ENCODE results near the gene PLAAT5. TPM values are rescaled to one million over a fixed set of nuclear protein-coding genes. Genes with fewer than 3 reads are reported as not detected.
"Not testable (repeated sequence)": the region's sequence is repeated elsewhere in the genome, so short reads cannot be mapped to it uniquely, and the experiment has no call there.

Gene PLAAT5
- total RNA-seq, 2 experiments from 2014 or later: not detected

DNA sequence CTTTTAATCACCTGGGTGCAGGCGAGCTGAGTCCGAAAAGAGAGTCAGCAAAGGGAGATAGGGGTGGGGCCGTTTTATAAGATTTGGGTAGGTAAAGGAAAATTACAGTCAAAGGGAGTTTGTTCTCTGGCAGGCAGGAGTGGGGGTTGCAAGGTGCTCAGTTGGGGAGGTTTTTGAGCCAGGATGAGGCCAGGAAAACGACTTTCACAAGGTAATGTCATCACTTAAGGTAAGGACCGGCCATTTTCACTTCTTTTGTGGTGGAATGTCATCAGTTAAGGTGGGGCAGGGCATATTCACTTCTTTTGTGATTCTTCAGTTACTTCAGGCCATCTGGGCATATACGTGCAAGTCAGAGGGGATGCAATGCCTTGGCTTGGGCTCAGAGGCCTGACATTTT lies 38.4 kb upstream of the PLAAT5 start:
- DNase-seq; H3K27me3 Mint-ChIP-seq; POLR2A ChIA-PET; H3K9me3 Mint-ChIP-seq; H3K36me3 Mint-ChIP-seq (ENCODE audit: low read depth); H3K27ac Mint-ChIP-seq; H3K4me3 Mint-ChIP-seq: not testable (repeated sequence)
- CTCF ChIA-PET: interaction anchor here (0.5 kb wide), 1 partner anchor 12 kb away, joined by 3 read pairs; no protein-coding TSS in a partner anchor
- peaks cover 49% of the 10 kb centered on the region for H3K4me1 Mint-ChIP-seq

DNA sequence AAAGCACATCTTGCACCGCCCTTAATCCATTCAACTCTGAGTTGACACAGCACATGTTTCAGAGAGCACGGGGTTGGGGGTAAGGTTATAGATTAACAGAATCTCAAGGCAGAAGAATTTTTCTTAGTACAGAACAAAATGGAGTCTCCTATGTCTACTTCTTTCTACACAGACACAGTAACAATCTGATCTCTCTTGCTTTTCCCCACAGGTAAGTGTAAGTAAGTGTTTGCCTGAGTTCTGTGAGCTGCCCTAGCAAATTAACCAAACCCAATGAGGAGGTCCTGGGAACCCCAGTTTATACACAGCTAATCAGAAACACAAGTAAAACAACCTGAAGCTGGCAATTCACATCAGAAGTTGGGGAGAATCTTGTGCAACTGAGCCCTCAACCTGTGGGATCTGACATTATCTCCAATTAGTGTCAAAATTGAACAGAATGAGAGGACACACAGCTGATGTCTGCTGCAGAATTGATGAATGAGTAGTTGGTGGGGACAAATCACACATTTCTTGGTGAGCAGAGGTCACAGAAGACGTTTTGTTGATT lies 37.8 kb upstream of the PLAAT5 start:
- peaks cover 44% of the 10 kb centered on the region for H3K4me1 Mint-ChIP-seq

DNA sequence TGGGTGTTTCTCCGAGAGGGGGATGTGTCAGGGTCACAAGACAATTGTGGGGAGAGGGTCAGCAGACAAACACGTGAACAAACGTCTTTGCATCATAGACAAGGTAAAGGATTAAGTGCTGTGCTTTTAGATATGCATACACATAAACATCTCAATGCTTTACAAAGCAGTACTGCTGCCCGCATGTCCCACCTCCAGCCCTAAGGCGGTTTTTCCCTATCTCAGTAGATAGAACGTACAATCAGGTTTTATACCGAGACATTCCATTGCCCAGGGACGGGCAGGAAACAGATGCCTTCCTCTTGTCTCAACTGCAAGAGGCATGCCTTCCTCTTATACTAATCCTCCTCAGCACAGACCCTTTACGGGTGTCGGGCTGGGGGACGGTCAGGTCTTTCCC lies 37.2 kb upstream of the PLAAT5 start:
- peaks cover 37% of the 10 kb centered on the region for H3K4me1 Mint-ChIP-seq
- H3K27me3 Mint-ChIP-seq; CTCF ChIA-PET; H3K9me3 Mint-ChIP-seq; POLR2A ChIA-PET; DNase-seq; H3K27ac Mint-ChIP-seq; H3K36me3 Mint-ChIP-seq (ENCODE audit: low read depth); H3K4me3 Mint-ChIP-seq: not testable (repeated sequence)

More for the DNA sequence above, 37.8 kb upstream of the PLAAT5 start:
- CTCF ChIA-PET; H3K27me3 Mint-ChIP-seq; POLR2A ChIA-PET; H3K9me3 Mint-ChIP-seq; DNase-seq; H3K36me3 Mint-ChIP-seq (ENCODE audit: low read depth); H3K4me3 Mint-ChIP-seq; H3K27ac Mint-ChIP-seq: not testable (repeated sequence)

DNA sequence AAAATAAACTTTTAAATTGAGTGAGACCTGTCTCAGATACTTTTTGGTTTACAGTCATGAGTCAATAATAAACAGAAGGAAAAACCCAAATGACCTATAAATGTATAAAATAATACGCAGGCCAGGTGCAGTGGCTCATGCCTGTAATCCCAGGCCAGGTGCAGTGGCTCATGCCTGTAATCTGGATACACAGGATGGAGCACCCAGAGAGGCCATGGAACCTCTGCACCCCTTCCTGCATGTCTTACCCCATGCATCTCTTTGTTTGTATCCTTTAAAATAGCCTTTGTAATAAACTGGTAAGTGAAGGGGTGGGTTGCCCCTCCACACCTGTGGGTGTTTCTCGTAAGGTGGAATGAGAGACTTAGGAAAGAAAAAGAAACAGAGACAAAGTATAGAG lies 36.7 kb upstream of the PLAAT5 start:
- POLR2A ChIA-PET: no interaction called here
- Mint-ChIP-seq H3K4me3 (no peak overlapping the region), H3K36me3 (ENCODE audit: low read depth) (peaks cover 4% of the 10 kb centered on the region), H3K9me3 (peaks cover 5% of the 10 kb centered on the region), H3K4me1 (peaks cover 32% of the 10 kb centered on the region), H3K27ac (no peak overlapping the region), H3K27me3 (no peaks in the 10 kb centered on the region)
- CTCF ChIA-PET: no interaction called here
- no peak for DNase-seq

DNA sequence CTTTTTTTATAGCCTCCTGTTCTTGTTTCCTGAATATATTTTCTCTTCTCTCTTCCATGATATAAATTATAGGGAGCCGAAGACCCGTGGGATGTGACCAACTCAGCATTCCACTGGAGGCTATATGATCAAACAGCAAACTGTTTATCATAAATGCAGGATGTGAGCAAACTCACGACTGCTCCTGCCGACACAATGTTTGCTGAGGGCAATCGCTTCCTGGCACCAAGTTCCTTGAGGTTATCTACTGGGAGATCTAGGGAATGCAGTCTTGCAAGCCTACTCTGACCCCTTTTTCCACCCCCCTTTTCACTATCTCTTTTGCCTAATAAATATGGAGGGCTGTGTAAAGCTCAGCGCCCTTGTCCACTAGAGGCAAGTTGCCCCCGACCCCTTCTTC lies 32.2 kb upstream of the PLAAT5 start:
- peaks cover 10% of the 10 kb centered on the region for H3K4me1 Mint-ChIP-seq
- H3K4me3 Mint-ChIP-seq: no peak overlapping the region
- POLR2A ChIA-PET: no interaction called here
- H3K9me3 Mint-ChIP-seq: peaks cover 7% of the 10 kb centered on the region
- peaks cover 4% of the 10 kb centered on the region for H3K27me3 Mint-ChIP-seq
- DNase-seq: no peak
- H3K27ac Mint-ChIP-seq: no peak overlapping the region
- CTCF ChIA-PET: interaction anchor here (0.6 kb wide), 1 partner anchor 142 kb away, joined by 3 read pairs; no protein-coding TSS in a partner anchor
- peaks cover 4% of the 10 kb centered on the region for H3K36me3 Mint-ChIP-seq (ENCODE audit: low read depth)

DNA sequence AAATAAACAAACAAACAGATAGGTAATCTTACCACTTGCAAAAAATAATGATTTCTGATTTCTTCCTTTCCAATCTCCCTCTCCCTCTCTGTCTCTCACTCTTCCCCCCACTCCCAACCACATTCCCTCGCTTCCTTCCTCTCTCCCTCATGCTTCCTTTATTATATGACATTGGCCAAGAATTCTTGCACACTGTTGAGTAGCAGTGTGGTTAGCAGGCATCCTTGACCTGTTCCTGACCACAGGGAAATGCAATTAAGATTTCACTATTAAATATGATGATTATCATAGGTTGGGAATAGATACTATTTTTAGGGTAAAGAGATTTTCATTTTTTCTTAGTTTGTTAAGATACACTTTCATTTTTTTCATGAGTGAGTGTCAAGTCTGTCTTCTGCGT lies 30.9 kb upstream of the PLAAT5 start:
- Mint-ChIP-seq H3K4me1 (peaks cover 12% of the 10 kb centered on the region), H3K4me3 (no peak overlapping the region), H3K27ac (no peak overlapping the region), H3K36me3 (ENCODE audit: low read depth) (peaks cover 4% of the 10 kb centered on the region), H3K27me3 (peaks cover 4% of the 10 kb centered on the region), H3K9me3 (peaks cover 7% of the 10 kb centered on the region)
- ChIA-PET CTCF (interaction anchor here (1.2 kb wide), 1 partner anchor 52 kb away, joined by 5 read pairs; no protein-coding TSS in a partner anchor), POLR2A (no interaction called here)
- no peak for DNase-seq

DNA sequence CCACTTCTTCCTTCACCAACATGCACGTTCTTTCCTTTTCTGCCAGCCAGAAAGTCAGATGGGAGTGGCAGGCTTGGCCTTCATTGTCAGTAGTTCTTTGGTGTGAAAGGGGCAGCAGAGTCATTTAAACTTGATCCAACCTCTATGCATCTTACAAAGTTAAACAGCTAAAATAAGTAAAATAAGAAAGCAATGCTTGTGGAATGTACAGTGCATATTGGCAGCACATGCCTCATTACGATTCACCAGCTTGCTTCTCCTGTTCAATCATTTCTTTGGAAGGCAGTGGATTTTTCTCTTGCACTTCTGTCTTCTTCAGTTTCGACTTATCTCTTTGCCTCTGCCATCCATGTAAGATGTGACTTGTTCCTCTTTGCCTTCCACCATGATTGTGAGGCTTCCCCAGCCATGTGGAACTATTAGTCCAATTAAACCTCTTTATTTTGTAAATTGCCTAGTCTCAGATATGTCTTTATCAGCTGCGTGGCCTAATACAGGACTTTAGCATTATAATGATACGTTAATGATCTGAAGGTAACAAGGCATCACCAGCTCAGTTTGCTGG lies 29.7 kb upstream of the PLAAT5 start:
- H3K27me3 Mint-ChIP-seq: peaks cover 4% of the 10 kb centered on the region
- no peak overlapping the region for H3K4me3 Mint-ChIP-seq
- ChIA-PET CTCF (interaction anchor here (0.8 to 1.2 kb wide), 3 partner anchors 12 to 53 kb away, joined by 3 to 5 read pairs (median 3); partner anchors contain the start of gene PLAAT4), POLR2A (no interaction called here)
- no peak overlapping the region for H3K27ac Mint-ChIP-seq
- peaks cover 7% of the 10 kb centered on the region for H3K9me3 Mint-ChIP-seq
- DNase-seq: no peak
- peaks cover 4% of the 10 kb centered on the region for H3K36me3 Mint-ChIP-seq (ENCODE audit: low read depth)
- H3K4me1 Mint-ChIP-seq: peaks cover 12% of the 10 kb centered on the region

DNA sequence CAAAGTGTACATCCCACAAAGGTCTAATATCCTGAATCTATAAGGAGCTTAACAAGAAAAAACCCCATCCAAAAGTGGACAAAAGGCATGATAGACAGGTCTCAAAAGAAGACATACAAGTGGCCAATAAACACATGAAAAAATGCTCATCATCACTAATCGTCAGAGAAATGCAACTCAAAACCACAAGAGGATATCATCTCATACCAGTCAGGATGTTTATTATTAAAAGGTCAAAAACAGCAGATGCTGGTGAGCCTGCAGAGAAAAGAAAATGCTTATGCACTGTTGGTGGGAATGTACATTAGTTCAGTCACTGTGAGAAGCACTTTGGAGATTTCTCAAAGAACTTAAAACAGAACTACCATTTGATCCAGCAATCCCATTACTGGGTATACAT lies 27.6 kb upstream of the PLAAT5 start:
- peaks cover 1% of the 10 kb centered on the region for H3K36me3 Mint-ChIP-seq (ENCODE audit: low read depth)
- no peak for DNase-seq
- POLR2A ChIA-PET: no interaction called here
- peaks cover 4% of the 10 kb centered on the region for H3K27me3 Mint-ChIP-seq
- peaks cover 12% of the 10 kb centered on the region for H3K4me1 Mint-ChIP-seq
- H3K4me3 Mint-ChIP-seq: no peak overlapping the region
- H3K27ac Mint-ChIP-seq: no peak overlapping the region
- CTCF ChIA-PET: interaction anchor here (1.6 to 1.7 kb wide), 2 partner anchors 11 to 26 kb away, joined by 4 read pairs; no protein-coding TSS in a partner anchor
- H3K9me3 Mint-ChIP-seq: peaks cover 2% of the 10 kb centered on the region

DNA sequence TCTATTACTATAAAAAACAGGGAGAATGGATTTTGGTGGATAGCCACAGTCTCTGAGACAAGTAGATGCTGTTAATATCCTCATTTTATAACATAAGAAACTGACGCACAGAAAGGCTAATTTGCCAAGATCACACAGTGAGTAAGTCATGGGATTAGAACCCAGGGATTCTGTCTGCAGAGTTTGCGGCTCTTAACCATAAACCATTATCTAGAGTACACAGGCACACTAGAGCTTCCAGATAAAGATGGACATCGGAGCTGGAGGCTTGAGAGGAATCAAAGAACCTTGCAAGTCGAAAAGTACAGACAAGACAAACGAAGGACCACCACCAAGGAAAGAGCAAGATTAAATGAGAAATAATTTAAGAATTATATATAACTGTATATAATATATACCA lies 26.2 kb upstream of the PLAAT5 start:
- no peak overlapping the region for H3K27ac Mint-ChIP-seq
- H3K27me3 Mint-ChIP-seq: peaks cover 4% of the 10 kb centered on the region
- peaks cover 12% of the 10 kb centered on the region for H3K4me1 Mint-ChIP-seq
- ChIA-PET CTCF (interaction anchor here (1.5 to 1.7 kb wide), 4 partner anchors 10 to 32 kb away, joined by 3 to 5 read pairs (median 4); partner anchors contain the start of gene PLAAT4), POLR2A (no interaction called here)
- no peak overlapping the region for H3K4me3 Mint-ChIP-seq
- H3K9me3 Mint-ChIP-seq: peaks cover 2% of the 10 kb centered on the region
- no peak for DNase-seq
- no peaks in the 10 kb centered on the region for H3K36me3 Mint-ChIP-seq (ENCODE audit: low read depth)

DNA sequence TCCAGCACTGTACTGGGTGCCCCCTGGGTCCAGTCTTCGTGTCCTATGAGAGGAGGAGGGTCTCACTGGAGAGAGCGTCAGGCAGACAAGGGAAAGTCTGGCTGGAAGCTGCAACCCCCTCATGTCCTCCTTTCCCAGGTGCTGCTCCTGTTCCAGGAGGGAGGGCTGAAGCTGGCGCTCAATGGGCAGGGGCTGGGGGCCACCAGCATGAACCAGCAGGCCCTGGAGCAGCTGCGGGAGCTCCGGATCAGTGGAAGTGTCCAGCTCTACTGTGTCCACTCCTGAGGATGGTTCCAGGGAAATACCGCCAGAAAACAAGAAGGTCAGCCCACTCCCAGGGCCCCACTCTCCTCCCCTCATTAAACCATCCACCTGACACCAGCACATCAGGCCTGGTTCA lies 25.1 kb upstream of the PLAAT5 start:
- CTCF ChIA-PET: interaction anchor here (1.2 to 1.5 kb wide), 2 partner anchors 9 to 21 kb away, joined by 3 to 5 read pairs; partner anchors contain the start of gene PLAAT4
- H3K27ac Mint-ChIP-seq: no peak overlapping the region
- H3K27me3 Mint-ChIP-seq: peaks cover 4% of the 10 kb centered on the region
- no peak overlapping the region for H3K4me3 Mint-ChIP-seq
- POLR2A ChIA-PET: no interaction called here
- H3K36me3 Mint-ChIP-seq (ENCODE audit: low read depth): no peaks in the 10 kb centered on the region
- peaks cover 12% of the 10 kb centered on the region for H3K4me1 Mint-ChIP-seq
- no peak for DNase-seq
- H3K9me3 Mint-ChIP-seq: peaks cover 2% of the 10 kb centered on the region

DNA sequence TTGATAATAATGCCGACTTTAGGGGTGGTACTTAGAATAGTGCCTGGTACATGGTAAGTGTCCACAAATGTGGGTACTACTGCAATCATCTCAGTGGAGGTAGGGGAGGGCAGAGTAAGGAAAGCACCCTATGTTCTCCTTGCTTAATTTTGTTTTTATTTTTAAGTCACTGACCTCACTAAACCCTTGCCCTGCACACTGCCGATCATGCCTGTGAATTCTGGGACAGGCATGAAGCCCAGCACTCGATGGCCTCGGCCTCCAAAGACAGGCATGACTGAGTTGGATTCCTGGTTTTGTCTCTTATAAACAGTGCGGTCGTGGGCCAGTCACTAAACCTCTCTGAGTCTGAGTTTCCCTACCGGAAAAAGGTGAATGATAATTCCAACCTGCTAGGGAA lies 21.8 kb upstream of the PLAAT5 start:
- POLR2A ChIA-PET: no interaction called here
- H3K4me1 Mint-ChIP-seq: no peaks in the 10 kb centered on the region
- DNase-seq: no peak
- no peaks in the 10 kb centered on the region for H3K27me3 Mint-ChIP-seq
- no peak overlapping the region for H3K4me3 Mint-ChIP-seq
- CTCF ChIA-PET: interaction anchor here (1.7 kb wide), 1 partner anchor 33 kb away, joined by 5 read pairs; no protein-coding TSS in a partner anchor
- no peak overlapping the region for H3K27ac Mint-ChIP-seq
- no peaks in the 10 kb centered on the region for H3K9me3 Mint-ChIP-seq
- no peaks in the 10 kb centered on the region for H3K36me3 Mint-ChIP-seq (ENCODE audit: low read depth)

DNA sequence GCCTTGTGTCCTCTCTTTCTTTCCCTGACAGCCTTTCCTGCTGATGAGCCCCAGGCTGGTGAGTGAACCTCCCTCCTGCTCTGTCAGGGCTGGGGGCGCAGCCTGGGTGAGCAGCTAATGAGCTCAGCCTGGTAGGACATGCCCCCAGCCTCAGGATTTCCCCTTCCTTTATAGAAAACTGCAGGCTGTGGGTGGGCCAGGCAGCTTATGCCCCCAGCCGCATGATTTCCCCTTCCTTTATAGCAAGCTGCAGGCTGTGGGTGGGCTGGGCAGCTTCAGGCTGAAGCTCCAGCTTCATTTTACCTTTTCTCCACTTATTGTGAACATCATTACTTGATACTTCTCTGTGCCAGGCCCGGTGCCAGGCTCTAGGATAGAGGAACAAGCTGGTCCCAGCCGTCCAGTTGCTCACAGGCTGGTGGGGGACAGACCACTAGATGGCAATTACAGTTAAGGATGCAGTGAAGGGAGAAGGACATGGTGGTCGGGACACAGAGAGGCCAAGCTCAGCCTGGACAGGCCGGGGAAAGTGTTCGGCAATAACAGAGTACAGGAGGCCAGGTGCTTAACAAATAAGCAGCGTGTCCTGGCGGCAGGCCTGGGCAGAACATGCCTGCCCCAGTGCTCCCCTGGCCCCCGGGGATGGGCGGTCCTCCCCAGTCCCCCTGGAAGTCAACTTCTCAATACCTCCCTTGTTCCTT lies 20.2 kb upstream of the PLAAT5 start:
- H3K4me1 Mint-ChIP-seq: peaks cover under 1% of the 10 kb centered on the region
- H3K9me3 Mint-ChIP-seq: no peaks in the 10 kb centered on the region
- H3K27ac Mint-ChIP-seq: no peak overlapping the region
- H3K36me3 Mint-ChIP-seq (ENCODE audit: low read depth): no peaks in the 10 kb centered on the region
- no peak overlapping the region for H3K4me3 Mint-ChIP-seq
- no peak for DNase-seq
- POLR2A ChIA-PET: no interaction called here
- no peaks in the 10 kb centered on the region for H3K27me3 Mint-ChIP-seq
- CTCF ChIA-PET: interaction anchor here (0.6 to 1.7 kb wide), 3 partner anchors 32 to 613 kb away, joined by 3 to 6 read pairs (median 5); no protein-coding TSS in a partner anchor

DNA sequence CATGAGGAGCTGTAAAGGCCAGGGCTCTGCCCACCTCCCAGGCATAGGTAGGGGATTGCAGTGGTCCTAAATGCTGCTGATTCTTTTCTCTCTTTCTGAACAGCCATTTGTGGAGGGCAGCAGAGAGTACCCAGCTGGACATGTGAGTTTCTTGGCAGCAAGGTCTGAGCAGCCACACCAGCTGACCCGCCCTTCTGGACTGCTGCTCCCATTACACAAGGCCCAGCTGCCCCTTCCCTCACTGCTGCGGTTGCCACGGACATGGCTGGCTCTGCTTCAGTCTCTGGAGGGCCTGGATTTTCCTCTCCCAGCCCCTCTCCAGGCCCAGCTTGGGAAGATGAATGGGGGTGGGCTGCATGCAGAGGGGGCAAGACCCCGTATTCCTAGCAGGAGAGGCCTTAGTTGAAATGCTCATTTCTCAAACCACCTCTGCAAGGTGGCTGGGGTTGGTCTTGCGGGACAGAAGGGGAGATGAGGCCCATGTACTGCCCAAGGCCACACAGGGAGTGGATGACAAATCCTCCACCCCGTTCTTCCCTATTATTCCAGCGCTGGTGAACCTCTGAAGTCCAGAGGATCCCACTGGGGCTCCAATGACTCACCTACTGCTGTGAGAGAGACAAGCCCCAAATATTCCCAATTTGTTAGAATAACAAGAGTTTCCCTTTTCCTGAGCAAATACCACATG lies 19.5 kb upstream of the PLAAT5 start:
- Mint-ChIP-seq H3K4me1 (peaks cover 5% of the 10 kb centered on the region), H3K4me3 (no peak overlapping the region), H3K9me3 (no peaks in the 10 kb centered on the region), H3K27ac (no peak overlapping the region), H3K27me3 (no peaks in the 10 kb centered on the region), H3K36me3 (ENCODE audit: low read depth) (no peaks in the 10 kb centered on the region)
- CTCF ChIA-PET: interaction anchor here (0.6 to 0.9 kb wide), 2 partner anchors 130 to 612 kb away, joined by 3 to 6 read pairs; no protein-coding TSS in a partner anchor
- POLR2A ChIA-PET: no interaction called here
- no peak for DNase-seq

Data from activated CD4-positive, alpha-beta T cell treated with anti-CD3 and anti-CD28 coated beads, Interleukin-2, amount 10 ng/mL, durations not matched to agents 7 days and 5 days (primary cell).